Measurements from ENCODE around the gene RD3L. TPM values are rescaled to one million over a fixed set of nuclear protein-coding genes. Genes with fewer than 3 reads are reported as not detected.

The RD3L gene
- total and polyA plus RNA-seq, 2 of the 13 experiments (the other 11 are each of a cell fraction or from before 2014, with no cell fraction given) = not detected

GRCh38 chr14:103892247-103892646 lies 50.1 kb downstream of the RD3L start (continued):
- TF ChIP-seq ZNF577 (CRISPR knock-in tag; IDR thresholded peaks at IDR 0.05; ENCODE audit: borderline replicate concordance, low read depth) = no peak
- TF ChIP-seq, protein P1, sequence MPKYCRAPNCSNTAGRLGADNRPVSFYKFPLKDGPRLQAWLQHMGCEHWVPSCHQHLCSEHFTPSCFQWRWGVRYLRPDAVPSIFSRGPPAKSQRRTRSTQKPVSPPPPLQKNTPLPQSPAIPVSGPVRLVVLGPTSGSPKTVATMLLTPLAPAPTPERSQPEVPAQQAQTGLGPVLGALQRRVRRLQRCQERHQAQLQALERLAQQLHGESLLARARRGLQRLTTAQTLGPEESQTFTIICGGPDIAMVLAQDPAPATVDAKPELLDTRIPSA (CRISPR knock-in tag; IDR thresholded peaks at IDR 0.05; ENCODE audit: borderline replicate concordance) = no peak
- no peak for TF ChIP-seq ZNF720 (CRISPR knock-in tag; IDR thresholded peaks at IDR 0.05)
- TF ChIP-seq TSC22D2 (CRISPR knock-in tag; IDR thresholded peaks at IDR 0.05; ENCODE audit: borderline replicate concordance) = no peak
- peak; percentile 85 for TF ChIP-seq ZNF263 (CRISPR knock-in tag; IDR thresholded peaks at IDR 0.05)
- peak; percentile 31; the same call in 1 of the 2 replicates for TF ChIP-seq MAZ (IDR thresholded peaks at IDR 0.05; ENCODE audit: borderline replicate concordance, low read depth, low read length)
- no peak for TF ChIP-seq MAZ (CRISPR knock-in tag; IDR thresholded peaks at IDR 0.05; ENCODE audit: low read depth)
- TF ChIP-seq RNF219 (CRISPR knock-in tag; IDR thresholded peaks at IDR 0.05) = no peak
- TF ChIP-seq KLF13 (CRISPR knock-in tag; IDR thresholded peaks at IDR 0.05) = no peak
- no peak for TF ChIP-seq MEF2D (CRISPR knock-in tag; IDR thresholded peaks at IDR 0.05)
- no peak for TF ChIP-seq HNF4G (IDR thresholded peaks at IDR 0.05; ENCODE audit: borderline replicate concordance, low read depth, low read length)
- TF ChIP-seq HNF4G (CRISPR knock-in tag; IDR thresholded peaks at IDR 0.05; ENCODE audit: borderline replicate concordance, low read depth) = no peak
- TF ChIP-seq ZFY (CRISPR knock-in tag; IDR thresholded peaks at IDR 0.05) = peak; percentile 45; the same call in 1 of the 2 replicates
- TF ChIP-seq ZFYVE20 (CRISPR knock-in tag; IDR thresholded peaks at IDR 0.05; ENCODE audit: borderline replicate concordance, low read depth) = no peak
- TF ChIP-seq STAG1 (CRISPR knock-in tag; IDR thresholded peaks at IDR 0.05) = no peak
- no peak for TF ChIP-seq ZNF33B (CRISPR knock-in tag; IDR thresholded peaks at IDR 0.05)
- no peak for TF ChIP-seq NAIF1 (CRISPR knock-in tag; IDR thresholded peaks at IDR 0.05; ENCODE audit: borderline replicate concordance)
- peak; percentile 59; the same call in 1 of the 2 replicates for TF ChIP-seq HDAC2 (CRISPR knock-in tag; IDR thresholded peaks at IDR 0.05)
- TF ChIP-seq MXD3 (CRISPR knock-in tag; IDR thresholded peaks at IDR 0.05) = no peak
- TF ChIP-seq ZNF776 (CRISPR knock-in tag; IDR thresholded peaks at IDR 0.05) = no peak
- no peak for TF ChIP-seq ZNF441 (CRISPR knock-in tag; IDR thresholded peaks at IDR 0.05; ENCODE audit: borderline replicate concordance)
- no peak for TF ChIP-seq ZNF121 (CRISPR knock-in tag; IDR thresholded peaks at IDR 0.05)
- no peak for TF ChIP-seq HIC2 (CRISPR knock-in tag; IDR thresholded peaks at IDR 0.05; ENCODE audit: low read depth)
- no peak for TF ChIP-seq KDM5A (IDR thresholded peaks at IDR 0.05; ENCODE audit: borderline replicate concordance, low read length)
